GM23338 (cell line): ENCODE measurements around the gene PSMD14. TPM values are rescaled to one million over a fixed set of nuclear protein-coding genes. Genes with fewer than 3 reads are reported as not detected.

Experiments used
- ATAC-seq: fragments of 200-7000 bp; cut with Tn5 transposase; 3 replicates; pipeline ENCODE4 v1.9.1; 2020
- DNase-seq: peaks from one replicate; pipeline ENCODE4 v3.0.0-alpha.2; 2015; ENCODE audit warnings: low spot score
- H2AFZ ChIP-seq: fragments of 200-600 bp; sonication (generic); 2 replicates; pipeline ENCODE4 v1.8.0; 2016; ENCODE audit warnings: antibody characterized with exemption, mild to moderate bottlenecking, moderate library complexity
- H3F3A ChIP-seq: fragments of 200-600 bp; sonication (generic); replicated peaks from 2 replicates; pipeline ENCODE4 v1.8.0; 2017; ENCODE audit warnings: antibody characterized with exemption, mixed run types, low read depth
- H3K27ac ChIP-seq: fragments of 200-600 bp; sonication (generic); 2 replicates; pipeline ENCODE4 v1.6.1; 2016; ENCODE audit warnings: low read depth
- H3K27me3 ChIP-seq: fragments of 200-600 bp; sonication (generic); 2 replicates; pipeline ENCODE4 v1.8.0; 2016; ENCODE audit warnings: mild to moderate bottlenecking, mixed run types, moderate library complexity; ENCODE audit not compliant: insufficient read depth
- H3K36me3 ChIP-seq: fragments of 200-600 bp; sonication (generic); 2 replicates; pipeline ENCODE4 v1.8.0; 2016; ENCODE audit warnings: mild to moderate bottlenecking; ENCODE audit not compliant: insufficient read depth
- H3K4me1 ChIP-seq: fragments of 200-600 bp; sonication (generic); 2 replicates; pipeline ENCODE4 v1.8.0; 2016; ENCODE audit warnings: mild to moderate bottlenecking, moderate library complexity; ENCODE audit not compliant: insufficient read depth
- H3K4me2 ChIP-seq: fragments of 200-600 bp; sonication (generic); 2 replicates; pipeline ENCODE4 v1.7.1; 2017; ENCODE audit warnings: mixed run types
- H3K4me3 ChIP-seq: fragments of 200-600 bp; sonication (generic); 2 replicates; pipeline ENCODE4 v1.6.1; 2016; ENCODE audit warnings: mixed run types
- H3K79me2 ChIP-seq: fragments of 200-600 bp; sonication (generic); replicated peaks from 2 replicates; pipeline ENCODE4 v1.8.0; 2017; ENCODE audit warnings: mild to moderate bottlenecking; ENCODE audit not compliant: insufficient read depth
- H3K9me2 ChIP-seq: fragments of 200-600 bp; sonication (generic); 2 replicates; pipeline ENCODE4 v1.8.0; 2017; ENCODE audit not compliant: insufficient read depth
- H4K20me1 ChIP-seq: fragments of 200-600 bp; sonication (generic); replicated peaks from 2 replicates; pipeline ENCODE4 v1.8.0; 2017; ENCODE audit warnings: mild to moderate bottlenecking; ENCODE audit not compliant: insufficient read depth
- H3K27ac Mint-ChIP-seq: 2 replicates; pipeline ENCODE4 v1.8.0; 2020; ENCODE audit warnings: inconsistent platforms, mild to moderate bottlenecking, moderate library complexity, mixed read lengths
- H3K27me3 Mint-ChIP-seq: 3 replicates; pipeline ENCODE4 v1.8.0; 2022; ENCODE audit warnings: low read depth, mild to moderate bottlenecking, moderate library complexity, mixed read lengths, inconsistent platforms; ENCODE audit not compliant: insufficient read depth, poor library complexity
- H3K36me3 Mint-ChIP-seq: 3 replicates; pipeline ENCODE4 v1.8.0; 2021; ENCODE audit warnings: low read depth, mild to moderate bottlenecking, inconsistent platforms, moderate library complexity, mixed read lengths
- H3K4me1 Mint-ChIP-seq: 3 replicates; pipeline ENCODE4 v1.8.0; 2020; ENCODE audit warnings: mild to moderate bottlenecking, inconsistent platforms, mixed read lengths
- H3K4me3 Mint-ChIP-seq: 3 replicates; pipeline ENCODE4 v1.8.0; 2021; ENCODE audit warnings: moderate library complexity, mild to moderate bottlenecking, inconsistent platforms, mixed read lengths
- H3K9me3 Mint-ChIP-seq: 3 replicates; pipeline ENCODE4 v1.8.0; 2020; ENCODE audit warnings: moderate library complexity, mild to moderate bottlenecking, inconsistent platforms, mixed read lengths
- CREB1 ChIP-seq: fragments of 250-450 bp; sonication (Bioruptor Pico); IDR thresholded peaks from 2 replicates; pipeline ENCODE4 v1.5.0; 2020; ENCODE audit warnings: low read depth, mild to moderate bottlenecking, moderate library complexity
- EZH2 ChIP-seq: fragments of 200-600 bp; sonication (generic); IDR thresholded peaks from one replicate; pipeline ENCODE4 v1.8.0; 2017; ENCODE audit warnings: antibody characterized with exemption, mild to moderate bottlenecking, low read depth; ENCODE audit not compliant: unreplicated experiment
- EZH2phosphoT487 ChIP-seq: fragments of 200-600 bp; sonication (generic); IDR thresholded peaks from one replicate; pipeline ENCODE4 v1.8.1; 2018; ENCODE audit warnings: antibody characterized with exemption; ENCODE audit not compliant: unreplicated experiment
- JUNB ChIP-seq: IDR thresholded peaks from one replicate; pipeline ENCODE4 v1.6.1; 2016; ENCODE audit warnings: antibody characterized with exemption; ENCODE audit not compliant: unreplicated experiment
- NANOG ChIP-seq: IDR thresholded peaks from 2 replicates; pipeline ENCODE4 v1.6.1; 2016; ENCODE audit warnings: antibody characterized with exemption, borderline replicate concordance
- POLR2AphosphoS5 ChIP-seq: IDR thresholded peaks from 2 replicates; pipeline ENCODE4 v1.6.1; 2016; ENCODE audit warnings: antibody characterized with exemption, low read depth
- STAT1 ChIP-seq: IDR thresholded peaks from one replicate; pipeline ENCODE4 v1.6.1; 2016; ENCODE audit warnings: antibody characterized with exemption; ENCODE audit not compliant: unreplicated experiment
- ZNF114 ChIP-seq: fragments of 250-450 bp; sonication (Bioruptor Pico); IDR thresholded peaks from 2 replicates; pipeline ENCODE4 v1.5.0; 2020; ENCODE audit warnings: mild to moderate bottlenecking, moderate library complexity
- ZNF331 ChIP-seq: fragments of 250-450 bp; sonication (Bioruptor Pico); IDR thresholded peaks from 2 replicates; pipeline ENCODE4 v1.5.0; 2020; ENCODE audit warnings: low read depth, mild to moderate bottlenecking, moderate library complexity
- ZNF462 ChIP-seq: fragments of 250-450 bp; sonication (Bioruptor Pico); IDR thresholded peaks from 2 replicates; pipeline ENCODE4 v1.5.0; 2020; ENCODE audit warnings: mild to moderate bottlenecking, moderate library complexity
- polyA plus RNA-seq: library from polyadenylated mRNA; unstranded; fragments of >200 nt; fragmentation: Nextera tagmentation; extraction: Ambion mirVana; gene quantifications from 2 replicates; pipeline ENCODE4 v1.2.1, GENCODE V29; 2016
- total RNA-seq: library from RNA; depleted of rRNA; stranded (reverse); fragments of >200 nt; shearing (Covaris generic); gene quantifications from 2 replicates; pipeline ENCODE4 v1.2.3, GENCODE V29; 2014
- TF ChIP-seq, protein P1 (sequence below): IDR thresholded peaks from 2 replicates; pipeline ENCODE4 v1.6.1; 2016; ENCODE audit warnings: antibody characterized with exemption

Gene PSMD14
- total and polyA plus RNA-seq, 2 experiments from 2014 or later: 92.2 to 123 TPM

DNA sequence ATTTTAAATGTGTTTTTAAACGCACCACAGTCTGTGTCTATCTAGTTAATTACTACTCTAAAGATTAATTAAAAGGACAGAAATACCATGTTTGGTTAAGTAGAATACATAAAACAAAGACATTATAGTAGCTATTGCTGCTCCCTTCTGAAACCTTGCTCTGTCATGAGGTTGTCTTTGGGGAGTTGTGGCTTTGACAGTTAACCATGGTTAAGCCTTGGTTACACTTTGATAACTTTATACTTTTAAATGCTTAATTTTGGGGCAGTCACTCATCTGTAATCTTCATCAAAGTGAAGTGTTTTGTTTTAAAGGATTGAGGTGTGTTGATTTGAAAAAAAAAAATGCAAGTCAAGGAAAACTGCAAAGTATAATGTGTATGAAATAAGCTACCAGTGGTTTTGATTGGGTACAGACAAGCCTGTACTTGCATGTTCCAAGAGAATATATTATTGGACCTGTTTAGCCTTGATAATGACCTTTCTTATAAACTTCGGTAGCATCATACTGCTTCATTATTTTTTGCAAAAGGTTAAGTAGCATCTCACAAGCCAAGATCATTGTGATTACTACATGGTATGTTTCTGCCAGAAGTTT lies 78.1 kb downstream of the PSMD14 start (continued):
- TF ChIP-seq ZNF462 (CRISPR knock-in tag): no peak
- no peak for TF ChIP-seq ZNF114 (CRISPR knock-in tag)
- no peak for TF ChIP-seq CREB1
- no peak for TF ChIP-seq NANOG
- no peak for TF ChIP-seq JUNB
- TF ChIP-seq STAT1: no peak
- no peak for TF ChIP-seq EZH2
- TF ChIP-seq EZH2phosphoT487: no peak
- no peak for TF ChIP-seq POLR2AphosphoS5

DNA sequence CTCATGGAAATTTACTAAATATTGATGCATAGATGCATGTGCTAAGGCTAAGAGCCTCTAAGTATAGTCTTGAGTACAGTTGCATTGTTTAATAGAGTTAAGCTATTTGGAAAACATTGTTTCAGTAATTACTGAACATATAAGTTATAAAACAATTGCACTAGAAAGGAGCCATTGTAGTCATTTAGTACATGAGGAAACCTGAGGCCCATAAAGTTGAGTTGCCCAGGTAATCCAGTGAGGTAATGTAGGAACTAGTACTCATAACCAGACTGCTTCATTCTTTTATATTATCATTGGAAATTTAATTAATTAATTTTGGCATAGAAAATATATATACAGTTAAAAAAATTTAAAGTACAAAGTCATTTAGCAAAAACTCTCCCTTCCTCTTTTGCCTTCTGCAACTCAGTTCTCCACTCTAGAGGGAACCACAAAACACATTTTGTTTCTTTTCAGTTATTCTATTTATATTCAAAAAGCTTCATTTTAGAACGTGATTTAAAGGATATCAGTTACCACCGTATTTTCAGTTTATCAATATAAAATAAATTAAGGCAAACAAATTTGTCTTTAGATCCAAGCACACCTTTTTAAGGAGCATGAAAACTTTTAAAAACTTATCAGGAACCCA lies 80.0 kb downstream of the PSMD14 start:
- H3K4me1 Mint-ChIP-seq: peaks cover 11% of the 10 kb centered on the region; the same call in 2 of the 3 replicates
- TF ChIP-seq ZNF331 (CRISPR knock-in tag) (no peak), EZH2phosphoT487 (no peak)
- TF ChIP-seq, protein P1, sequence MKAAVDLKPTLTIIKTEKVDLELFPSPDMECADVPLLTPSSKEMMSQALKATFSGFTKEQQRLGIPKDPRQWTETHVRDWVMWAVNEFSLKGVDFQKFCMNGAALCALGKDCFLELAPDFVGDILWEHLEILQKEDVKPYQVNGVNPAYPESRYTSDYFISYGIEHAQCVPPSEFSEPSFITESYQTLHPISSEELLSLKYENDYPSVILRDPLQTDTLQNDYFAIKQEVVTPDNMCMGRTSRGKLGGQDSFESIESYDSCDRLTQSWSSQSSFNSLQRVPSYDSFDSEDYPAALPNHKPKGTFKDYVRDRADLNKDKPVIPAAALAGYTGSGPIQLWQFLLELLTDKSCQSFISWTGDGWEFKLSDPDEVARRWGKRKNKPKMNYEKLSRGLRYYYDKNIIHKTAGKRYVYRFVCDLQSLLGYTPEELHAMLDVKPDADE: no peak

More for the DNA sequence above, 80.0 kb downstream of the PSMD14 start:
- H3K4me3 ChIP-seq: no peak overlapping the region
- H3K9me2 ChIP-seq: no peaks in the 10 kb centered on the region
- Mint-ChIP-seq H3K27me3 (no peaks in the 10 kb centered on the region), H3K36me3 (peaks cover 5% of the 10 kb centered on the region; the same call in 2 of the 3 replicates), H3K27ac (no peak overlapping the region), H3K9me3 (no peaks in the 10 kb centered on the region), H3K4me3 (no peak overlapping the region)
- DNase-seq: no peak
- H3K79me2 ChIP-seq: no peaks in the 10 kb centered on the region
- no peak for ATAC-seq
- H4K20me1 ChIP-seq: no peaks in the 10 kb centered on the region; the same call in 1 of the 2 replicates
- H3K4me2 ChIP-seq: no peak overlapping the region
- H3K27me3 ChIP-seq: no peaks in the 10 kb centered on the region
- H3K27ac ChIP-seq: no peak overlapping the region
- peaks cover 8% of the 10 kb centered on the region; the same call in 1 of the 2 replicates for H3K4me1 ChIP-seq
- H2AFZ ChIP-seq: no peak overlapping the region
- no peaks in the 10 kb centered on the region for H3F3A ChIP-seq
- peaks cover 5% of the 10 kb centered on the region; the same call in 1 of the 2 replicates for H3K36me3 ChIP-seq
